Keratinocyte (primary cell): ENCODE results near the gene ETV3L. TPM values are rescaled to one million over a fixed set of nuclear protein-coding genes. Genes with fewer than 3 reads are reported as not detected.
A peak's percentile ranks its signal among the peaks of the same experiment; 100 is the strongest.

Experiments
- DNase-seq: peaks from one replicate; pipeline ENCODE4 v3.0.0-alpha.2; 2011; ENCODE audit warnings: low read depth, missing footprints, low spot score
- FAIRE-seq: peaks from 2 replicates; lab custom pipeline; 2011; peaks lifted over from hg19 to GRCh38; lab: Jason Lieb, UNC
- H2AFZ ChIP-seq: 2 replicates; pipeline ENCODE4 v1.6.0; 2012; ENCODE audit warnings: low read length, control low read depth, inconsistent platforms; ENCODE audit not compliant: control insufficient read depth
- H3K27ac ChIP-seq: 2 replicates; pipeline ENCODE4 v1.5.1; 2011; ENCODE audit warnings: low read length; ENCODE audit not compliant: control insufficient read depth, insufficient read depth
- H3K27me3 ChIP-seq: 3 replicates; pipeline ENCODE4 v1.6.0; 2011; ENCODE audit warnings: low read length; ENCODE audit not compliant: control insufficient read depth, insufficient read depth; ENCODE audit errors: extremely low read depth
- H3K36me3 ChIP-seq, 2 experiments: 2 replicates in 1 of 2; 3 replicates in 1 of 2; pipeline ENCODE4 v1.5.1; 2011; ENCODE audit warnings: low read length in 2 of 2, mild to moderate bottlenecking in 1 of 2; ENCODE audit not compliant: control insufficient read depth in 2 of 2, insufficient read depth in 2 of 2; ENCODE audit errors: extremely low read depth in 1 of 2
- H3K4me1 ChIP-seq: 3 replicates; pipeline ENCODE4 v1.5.1; 2011; ENCODE audit warnings: low read length; ENCODE audit not compliant: control insufficient read depth, insufficient read depth; ENCODE audit errors: extremely low read depth
- H3K4me2 ChIP-seq: 3 replicates; pipeline ENCODE4 v1.6.0; 2011; ENCODE audit warnings: low read depth, low read length; ENCODE audit not compliant: control insufficient read depth, insufficient read depth; ENCODE audit errors: extremely low read depth
- H3K4me3 ChIP-seq, 3 experiments: fragments of 200-600 bp in 1 of 3; sonication (generic) in 1 of 3; 2 replicates in 2 of 3; 3 replicates in 1 of 3; pipeline ENCODE4 v1.5.1; 2011 to 2016; ENCODE audit warnings: low read length in 3 of 3, mild to moderate bottlenecking in 3 of 3, control low read depth in 2 of 3, inconsistent platforms in 1 of 3, low read depth in 1 of 3, mixed read lengths in 1 of 3, mixed run types in 1 of 3, moderate library complexity in 1 of 3; ENCODE audit not compliant: control insufficient read depth in 2 of 3, insufficient read depth in 2 of 3; ENCODE audit errors: extremely low read depth in 1 of 3
- H3K79me2 ChIP-seq: 2 replicates; pipeline ENCODE4 v1.6.0; 2012; ENCODE audit warnings: low read length; ENCODE audit not compliant: control insufficient read depth, insufficient read depth
- H3K9ac ChIP-seq: 3 replicates; pipeline ENCODE4 v1.6.0; 2011; ENCODE audit warnings: low read length; ENCODE audit not compliant: control insufficient read depth, insufficient read depth; ENCODE audit errors: extremely low read depth
- H3K9me1 ChIP-seq: 3 replicates; pipeline ENCODE4 v1.6.0; 2011; ENCODE audit warnings: low read length; ENCODE audit not compliant: control insufficient read depth, insufficient read depth; ENCODE audit errors: extremely low read depth
- H3K9me3 ChIP-seq: 2 replicates; pipeline ENCODE4 v1.5.1; 2012; ENCODE audit warnings: low read depth, low read length; ENCODE audit not compliant: control insufficient read depth
- H4K20me1 ChIP-seq: 3 replicates; pipeline ENCODE4 v1.6.0; 2011; ENCODE audit warnings: low read length; ENCODE audit not compliant: control insufficient read depth, insufficient read depth; ENCODE audit errors: extremely low read depth
- CTCF ChIP-seq, 3 experiments: IDR thresholded peaks in 1 of 3; conservative IDR thresholded peaks in 1 of 3; optimal IDR thresholded peaks in 1 of 3; 2 replicates in 2 of 3; 3 replicates in 1 of 3; pipeline versions ENCODE3 to v1.5.1; 2011; ENCODE audit warnings: low read length in 3 of 3, mild to moderate bottlenecking in 3 of 3, moderate library complexity in 2 of 3, control low read depth in 1 of 3, inconsistent platforms in 1 of 3; ENCODE audit not compliant: insufficient read depth in 2 of 3; ENCODE audit errors: extremely low read depth in 1 of 3
- EZH2 ChIP-seq: IDR thresholded peaks from one replicate; pipeline ENCODE4 v1.6.1; 2012; ENCODE audit warnings: inconsistent platforms, mild to moderate bottlenecking, low read length, moderate library complexity
- dilution Hi-C: fragments of 300-500 bp; cut with MboI; formaldehyde crosslinking; loops from one replicate; pipeline ENCODE4 v1.7.0; 2020; ENCODE audit warnings: low sequenced_read_pairs; ENCODE audit not compliant: extremely low pct_ligation_motif_present
- polyA minus RNA-seq, 3 experiments: library from RNA; depleted of rRNA, polyadenylated mRNA; stranded (reverse); fragments of >200 nt; gene quantifications; 1 replicate in 1 of 3; 2 replicates in 1 of 3; 3 replicates in 1 of 3; pipeline ENCODE4 v1.2.3, GENCODE V29; 2011
- polyA plus RNA-seq, 5 experiments: library from polyadenylated mRNA; depleted of rRNA in 3 of 5; stranded (reverse) in 3 of 5; stranded (forward) in 1 of 5; unstranded in 1 of 5; fragments of >200 nt; gene quantifications; 1 replicate in 1 of 5; 2 replicates in 3 of 5; 3 replicates in 1 of 5; pipeline versions ENCODE4 v1.2.1 to v1.2.3, GENCODE V29; 2011 to 2012; ENCODE audit warnings: missing spikeins in 2 of 5, low read depth in 1 of 5, low replicate concordance in 1 of 5

Gene ETV3L
- not detected in 3 replicates for polyA plus RNA-seq
- not detected for polyA plus RNA-seq (2011; ENCODE audit: low read depth)
- not detected in 2 replicates for polyA plus RNA-seq (2011; cell fraction: cytosol; rRNA removed)
- not detected in 2 replicates for polyA plus RNA-seq (2011; cell fraction: nucleus; rRNA removed)
- polyA plus RNA-seq (2012; ENCODE audit: low replicate concordance): not detected in 2 replicates
- not detected in 3 replicates for polyA minus RNA-seq
- polyA minus RNA-seq (2011; cell fraction: cytosol; rRNA and poly(A)+ RNA removed): not detected
- polyA minus RNA-seq (2011; cell fraction: nucleus; rRNA and poly(A)+ RNA removed): not detected in 2 replicates

GRCh38 chr1:157099633-157100009, at the start of gene ETV3L:
Gene ETV3L, minus strand, starts transcription at chr1:157099808. Its CDS starts 285 bp downstream, at chr1:157099523.
- Histone ChIP-seq H3K9me1 (no peaks in the 10 kb centered on the region), H3K4me2 (no peak within 1 kb of the TSS), H3K4me3 (no peak within 1 kb of the TSS), H4K20me1 (no peaks in the 10 kb centered on the region), H3K4me1 (peaks cover 5% of the 10 kb centered on the region), H3K9me3 (no peaks in the 10 kb centered on the region), H2AFZ (no peak within 1 kb of the TSS), H3K27me3 (peaks cover 8% of the 10 kb centered on the region), H3K9ac (no peak within 1 kb of the TSS), H3K27ac (no peak within 1 kb of the TSS), H3K79me2 (no peaks in the 10 kb centered on the region), H3K36me3 (no peaks in the 10 kb centered on the region)
- FAIRE-seq (no peak), DNase-seq (no peak)
- TF ChIP-seq CTCF (optimal IDR thresholded peaks at IDR 0.05 in 1 of 3, IDR thresholded peaks at IDR 0.05 in 1 of 3, conservative IDR thresholded peaks at IDR 0.05 in 1 of 3; ENCODE audit: extremely low read depth in 1 of 3, insufficient read depth in 2 of 3, low read length in 3 of 3): no peak
- no peak for TF ChIP-seq EZH2
- dilution Hi-C loops: no loop called here

- Histone ChIP-seq H3K36me3 (no peaks in the 10 kb centered on the region), H3K9me1 (no peaks in the 10 kb centered on the region), H3K4me1 (peaks cover 37% of the 10 kb centered on the region), H3K9me3 (no peaks in the 10 kb centered on the region), H3K27me3 (no peaks in the 10 kb centered on the region), H3K79me2 (no peaks in the 10 kb centered on the region), H3K9ac (no peak overlapping the region), H4K20me1 (no peaks in the 10 kb centered on the region), H2AFZ (peak overlapping the region; percentile 56), H3K4me3 (no peak overlapping the region), H3K4me2 (no peak overlapping the region), H3K27ac (no peak overlapping the region)
- no peak for DNase-seq
- no peak for TF ChIP-seq CTCF (optimal IDR thresholded peaks at IDR 0.05 in 1 of 3, IDR thresholded peaks at IDR 0.05 in 1 of 3, conservative IDR thresholded peaks at IDR 0.05 in 1 of 3; ENCODE audit: extremely low read depth in 1 of 3, insufficient read depth in 2 of 3, low read length in 3 of 3)
- no peak for TF ChIP-seq EZH2
- dilution Hi-C loops: no loop called here
- no peak for FAIRE-seq
Observed at GRCh38 chr1:157147906-157148700, 48.5 kb upstream of the ETV3L start.
